RWPE1 (cell line): ENCODE data around the gene EIF2S3.
A peak's percentile ranks its signal among the peaks of the same experiment; 100 is the strongest.
"Not testable (repeated sequence)": the region's sequence is repeated elsewhere in the genome, so short reads cannot be mapped to it uniquely, and the experiment has no call there.

Experiments used
- CTCF ChIA-PET: fragments of 350-600 bp; sonication (Branson Sonifier 250); formaldehyde crosslinking; extraction: SDS; loops from one replicate; lab custom pipeline; 2021; lab: Yijun Ruan, JAX
- POLR2A ChIA-PET: fragments of 400-600 bp; formaldehyde crosslinking; extraction: SDS; loops from one replicate; lab custom pipeline; 2020; ENCODE audit warnings: antibody characterized with exemption; ENCODE audit not compliant: low non-redundant PET; lab: Yijun Ruan, JAX
- DNase-seq: peaks from one replicate; pipeline ENCODE4 v3.0.0; 2012; ENCODE audit warnings: low spot score
- H3K27ac ChIP-seq: fragments of 450-650 bp; 2 replicates; pipeline ENCODE4 v1.5.1; 2017
- CTCF ChIP-seq: fragments of 450-650 bp; conservative IDR thresholded peaks from 2 replicates; pipeline ENCODE4 v1.5.1; 2017; ENCODE audit warnings: low read depth, mild to moderate bottlenecking

EIF2S3 gene

GRCh38 chrX:24079411-24079810 is 24.7 kb downstream of the EIF2S3 start:
- ChIA-PET POLR2A (no interaction called here), CTCF (no interaction called here)
- TF ChIP-seq CTCF: no peak
- DNase-seq: no peak
- no peak overlapping the region for H3K27ac ChIP-seq

GRCh38 chrX:24080245-24080644 is 25.5 kb downstream of the EIF2S3 start:
- H3K27ac ChIP-seq, CTCF ChIA-PET, DNase-seq: not testable (repeated sequence)

GRCh38 chrX:24080704-24081103 is 25.9 kb downstream of the EIF2S3 start:
- ChIA-PET POLR2A (no interaction called here), CTCF (no interaction called here)
- no peak overlapping the region for H3K27ac ChIP-seq

More at GRCh38 chrX:24080245-24080644, 25.5 kb downstream of the EIF2S3 start:
- POLR2A ChIA-PET: not testable (repeated sequence)

GRCh38 chrX:24081661-24082154 is 27.0 kb downstream of the EIF2S3 start:
- CTCF ChIA-PET: interaction anchor here (0.7 kb wide), 1 partner anchor 75 kb away, joined by 3 read pairs; no protein-coding TSS in a partner anchor
- TF ChIP-seq CTCF: peak; percentile 45
- H3K27ac ChIP-seq: peak overlapping the region; percentile 26; the same call in 1 of the 2 replicates
- POLR2A ChIA-PET: no interaction called here
- no peak for DNase-seq

More at GRCh38 chrX:24080704-24081103, 25.9 kb downstream of the EIF2S3 start:
- TF ChIP-seq CTCF: no peak
- no peak for DNase-seq

- DNase-seq: no peak
- CTCF ChIA-PET: no interaction called here
- no peak overlapping the region for H3K27ac ChIP-seq
- no peak for TF ChIP-seq CTCF
- POLR2A ChIA-PET: no interaction called here
Measured at GRCh38 chrX:24082447-24082846, 27.7 kb downstream of the EIF2S3 start.

- no peak for DNase-seq
- POLR2A ChIA-PET: no interaction called here
- CTCF ChIA-PET: no interaction called here
- TF ChIP-seq CTCF: no peak
- peak overlapping the region; percentile 67 for H3K27ac ChIP-seq
Measured at GRCh38 chrX:24085101-24085500, 30.3 kb downstream of the EIF2S3 start.

- ChIA-PET POLR2A (no interaction called here), CTCF (no interaction called here)
Measured at GRCh38 chrX:24090300-24091200, 35.8 kb downstream of the EIF2S3 start.

More at GRCh38 chrX:24090300-24091200, 35.8 kb downstream of the EIF2S3 start:
- DNase-seq: no peak
- no peak overlapping the region for H3K27ac ChIP-seq
- no peak for TF ChIP-seq CTCF
